ENCODE data around the gene UGT1A6. TPM values are rescaled to one million over a fixed set of nuclear protein-coding genes. Genes with fewer than 3 reads are reported as not detected.

UGT1A6 gene
- total RNA-seq, 1 experiment from 2014 or later, result 2.2 TPM

DNA sequence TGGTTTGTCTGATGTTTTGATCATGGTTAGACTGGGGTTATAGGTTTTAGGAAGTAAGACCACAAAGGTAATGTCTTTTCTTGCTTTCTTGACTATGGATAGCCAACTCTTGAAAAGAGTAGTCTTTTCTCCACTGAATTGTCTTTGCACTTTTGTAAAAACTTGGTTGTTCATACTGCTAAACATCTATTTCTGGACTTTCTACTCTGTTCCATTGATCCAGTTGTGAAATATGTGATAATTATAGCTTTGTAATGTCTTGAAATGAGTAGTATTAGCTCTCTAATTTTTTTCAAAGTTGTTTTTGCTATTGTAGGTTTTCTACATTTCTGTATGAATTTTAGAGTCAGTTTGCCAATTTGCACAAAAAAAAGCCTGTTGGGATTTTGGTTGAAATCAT, 34.1 kb upstream of the UGT1A6 start:
- intact Hi-C loops (cut with micrococcal nuclease), result no loop called here
- POLR2A ChIA-PET (ENCODE audit: unreplicated experiment), result no interaction called here
- CTCF ChIA-PET, result no interaction called here
- Histone ChIP-seq H3K9me3 (ENCODE audit: low read length) (no peaks in the 10 kb centered on the region), H2AFZ (ENCODE audit: low read length) (no peak overlapping the region), H3K4me1 (ENCODE audit: insufficient read depth, low read length) (no peaks in the 10 kb centered on the region), H3K36me3 (ENCODE audit: low read depth, low read length) (no peaks in the 10 kb centered on the region), H3K9me2 (replicated peaks; ENCODE audit: low read length) (no peaks in the 10 kb centered on the region), H3K4me3 (ENCODE audit: low read length) (no peak overlapping the region), H3K27me3 (ENCODE audit: low read length) (no peaks in the 10 kb centered on the region), H3K27ac (ENCODE audit: low read length) (no peak overlapping the region), H3K9ac (ENCODE audit: low read length) (no peak overlapping the region), H3K79me2 (ENCODE audit: low read length) (no peaks in the 10 kb centered on the region), H4K20me1 (ENCODE audit: low read length) (no peaks in the 10 kb centered on the region), H3K4me2 (ENCODE audit: low read length) (no peak overlapping the region), H3F3A (ENCODE audit: low read length, unreplicated experiment) (no peaks in the 10 kb centered on the region)
- no peak for TF ChIP-seq EZH2 (IDR thresholded peaks at IDR 0.05; ENCODE audit: low read length, unreplicated experiment)
- no peak for ATAC-seq
- no peak for DNase-seq
- no TSS peak for BruUV-seq (replicated peaks)

GRCh38 chr2:233663911-233664310, 28.8 kb upstream of the UGT1A6 start:
- BruUV-seq (replicated peaks), result no TSS peak
- no peaks in the 10 kb centered on the region for H3K36me3 ChIP-seq (ENCODE audit: low read depth, low read length)
- H3K79me2 ChIP-seq (ENCODE audit: low read length), result no peaks in the 10 kb centered on the region
- ATAC-seq (no peak), DNase-seq (no peak)
- no peaks in the 10 kb centered on the region for H3K9me2 ChIP-seq (replicated peaks; ENCODE audit: low read length)
- H4K20me1 ChIP-seq (ENCODE audit: low read length), result no peaks in the 10 kb centered on the region
- no peaks in the 10 kb centered on the region for H3K4me1 ChIP-seq (ENCODE audit: insufficient read depth, low read length)
- no peak overlapping the region for H3K27ac ChIP-seq (ENCODE audit: low read length)
- no peaks in the 10 kb centered on the region for H3K9me3 ChIP-seq (ENCODE audit: low read length)
- H3F3A ChIP-seq (ENCODE audit: low read length, unreplicated experiment), result no peaks in the 10 kb centered on the region
- H2AFZ ChIP-seq (ENCODE audit: low read length), result no peak overlapping the region
- intact Hi-C loops (cut with micrococcal nuclease), result no loop called here
- ChIA-PET POLR2A (ENCODE audit: unreplicated experiment) (no interaction called here), CTCF (no interaction called here)
- no peak overlapping the region for H3K4me2 ChIP-seq (ENCODE audit: low read length)
- H3K9ac ChIP-seq (ENCODE audit: low read length), result no peak overlapping the region
- H3K4me3 ChIP-seq (ENCODE audit: low read length), result no peak overlapping the region
- TF ChIP-seq EZH2phosphoT487 (IDR thresholded peaks at IDR 0.05; ENCODE audit: borderline replicate concordance, low read length) (no peak), CTCF (conservative IDR thresholded peaks at IDR 0.05; ENCODE audit: low read depth, low read length) (no peak), EZH2 (IDR thresholded peaks at IDR 0.05; ENCODE audit: low read length, unreplicated experiment) (no peak)
- H3K27me3 ChIP-seq (ENCODE audit: low read length), result no peaks in the 10 kb centered on the region

DNA sequence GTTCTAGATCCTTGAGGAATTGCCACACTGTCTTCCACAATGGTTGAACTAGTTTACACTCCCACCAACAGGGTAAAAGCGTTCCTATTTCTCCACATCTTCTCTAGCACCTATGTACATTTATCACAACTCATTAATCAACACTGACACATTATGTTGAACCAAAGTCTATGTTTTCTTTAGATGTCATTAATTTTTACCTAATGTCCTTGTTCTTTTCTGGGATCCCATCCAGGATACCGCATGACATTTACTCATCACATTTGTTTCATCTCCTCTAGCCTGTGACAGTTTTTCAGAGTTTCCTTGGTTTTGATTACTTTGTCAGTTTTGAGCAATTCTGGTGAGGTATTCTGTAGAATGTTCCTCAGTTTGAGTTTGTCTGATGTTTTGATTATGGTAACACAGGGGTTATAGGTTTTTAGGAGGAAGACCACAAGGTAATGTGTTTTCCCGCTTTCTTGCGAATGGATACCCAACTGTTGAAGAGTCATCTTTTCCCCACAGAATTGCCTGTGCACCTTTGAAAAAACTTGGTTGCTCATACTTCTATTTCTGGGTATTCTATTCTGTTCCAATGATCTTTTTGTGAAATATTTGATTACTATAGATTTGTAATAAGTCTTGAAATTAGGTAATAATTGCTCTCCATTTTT, 24.0 kb upstream of the UGT1A6 start:
- ATAC-seq (no peak), DNase-seq (no peak)
- Histone ChIP-seq H3K36me3 (ENCODE audit: low read depth, low read length) (no peaks in the 10 kb centered on the region), H3K79me2 (ENCODE audit: low read length) (no peaks in the 10 kb centered on the region), H4K20me1 (ENCODE audit: low read length) (no peaks in the 10 kb centered on the region), H3F3A (ENCODE audit: low read length, unreplicated experiment) (no peaks in the 10 kb centered on the region), H3K4me3 (ENCODE audit: low read length) (no peak overlapping the region), H3K27ac (ENCODE audit: low read length) (no peak overlapping the region), H3K9ac (ENCODE audit: low read length) (no peak overlapping the region), H3K9me3 (ENCODE audit: low read length) (no peaks in the 10 kb centered on the region), H3K9me2 (replicated peaks; ENCODE audit: low read length) (no peaks in the 10 kb centered on the region), H3K4me1 (ENCODE audit: insufficient read depth, low read length) (no peaks in the 10 kb centered on the region), H3K27me3 (ENCODE audit: low read length) (no peaks in the 10 kb centered on the region), H2AFZ (ENCODE audit: low read length) (no peak overlapping the region), H3K4me2 (ENCODE audit: low read length) (no peak overlapping the region)
- no TSS peak for BruUV-seq (replicated peaks)
- ChIA-PET CTCF (no interaction called here), POLR2A (ENCODE audit: unreplicated experiment) (no interaction called here)
- no peak for TF ChIP-seq CTCF (conservative IDR thresholded peaks at IDR 0.05; ENCODE audit: low read depth, low read length)
- TF ChIP-seq EZH2 (IDR thresholded peaks at IDR 0.05; ENCODE audit: low read length, unreplicated experiment), result no peak
- TF ChIP-seq EZH2phosphoT487 (IDR thresholded peaks at IDR 0.05; ENCODE audit: borderline replicate concordance, low read length), result no peak
- intact Hi-C loops (cut with micrococcal nuclease), result no loop called here

Measured in PC-3 (cell line).